Cardiac atrium fibroblast (primary cell): ENCODE results near the gene CTSL. TPM values are rescaled to one million over a fixed set of nuclear protein-coding genes. Genes with fewer than 3 reads are reported as not detected.

Experiments used
- total RNA-seq: library from RNA; depleted of rRNA; stranded (reverse); fragments of >200 nt; gene quantifications from 2 replicates; pipeline ENCODE4 v1.2.3, GENCODE V29; 2015

Gene CTSL
- total RNA-seq = 423 and 523 TPM in 2 replicates

GRCh38 chr9:87725900-87726709, at the start of gene CTSL:
Gene CTSL (plus strand): TSS chr9:87726119. CDS start chr9:87727604, 1,485 bp downstream.

Other genes with a start within 250 kb of the CTSL start
- gene DAPK1, start 228.3 kb upstream of the CTSL start, total RNA-seq = 25.6 and 43.7 TPM in 2 replicates
- gene SPATA31E1, start 156.8 kb downstream of the CTSL start, total RNA-seq = not detected in 2 replicates
- not detected in 2 replicates for gene SPATA31C1, start 191.8 kb downstream of the CTSL start, total RNA-seq
- 2.9 and 5.3 TPM in 2 replicates for gene CDK20, start 248.4 kb downstream of the CTSL start, total RNA-seq